ENCODE results near the gene ARHGAP31. TPM values are rescaled to one million over a fixed set of nuclear protein-coding genes. Genes with fewer than 3 reads are reported as not detected.

The ARHGAP31 gene
- total RNA-seq, 1 experiment from 2014 or later = 12.0 TPM

DNA sequence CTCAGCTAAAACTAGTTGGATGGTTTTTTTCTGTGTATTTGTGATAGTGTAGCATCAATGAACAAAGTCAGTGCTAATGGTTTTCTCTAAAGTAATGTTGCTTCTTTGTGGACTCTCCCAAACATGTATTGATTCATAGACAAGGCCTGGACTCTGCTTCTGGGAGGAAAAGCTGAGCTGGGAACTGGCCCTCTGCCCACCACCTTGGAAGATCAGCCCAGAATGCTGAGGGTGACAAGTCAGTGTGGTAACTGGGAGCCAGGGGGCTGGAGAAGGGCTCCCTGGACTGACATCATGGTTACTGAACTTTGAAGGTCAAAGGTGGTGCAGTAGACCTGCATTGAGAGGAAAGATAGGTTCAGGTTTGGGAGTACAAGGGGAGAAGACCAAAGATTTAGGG is 3.0 kb downstream of the ARHGAP31 start:
- Histone ChIP-seq H3K36me3 (ENCODE audit: insufficient read depth, low read length, poor library complexity, severe bottlenecking) (no peaks in the 10 kb centered on the region), H3K4me1 (ENCODE audit: insufficient read depth, low read length, poor library complexity, severe bottlenecking) (peaks cover 9% of the 10 kb centered on the region), H3K27me3 (replicated peaks; ENCODE audit: insufficient read depth, low read depth, low read length, poor library complexity) (no peaks in the 10 kb centered on the region), H3K27ac (ENCODE audit: low read depth, low read length, poor library complexity, severe bottlenecking) (no peak overlapping the region), H3K4me3 (ENCODE audit: low read depth, low read length, poor library complexity, severe bottlenecking) (no peak overlapping the region), H3K9me3 (ENCODE audit: low read depth, low read length, poor library complexity, severe bottlenecking) (no peaks in the 10 kb centered on the region)
- intact Hi-C loops (cut with micrococcal nuclease; ENCODE audit: unreplicated experiment) = no loop called here
- TF ChIP-seq EZH2 (IDR thresholded peaks at IDR 0.05; ENCODE audit: borderline replicate concordance, low read depth, low read length, poor library complexity, severe bottlenecking) = no peak
- TF ChIP-seq, protein P1, sequence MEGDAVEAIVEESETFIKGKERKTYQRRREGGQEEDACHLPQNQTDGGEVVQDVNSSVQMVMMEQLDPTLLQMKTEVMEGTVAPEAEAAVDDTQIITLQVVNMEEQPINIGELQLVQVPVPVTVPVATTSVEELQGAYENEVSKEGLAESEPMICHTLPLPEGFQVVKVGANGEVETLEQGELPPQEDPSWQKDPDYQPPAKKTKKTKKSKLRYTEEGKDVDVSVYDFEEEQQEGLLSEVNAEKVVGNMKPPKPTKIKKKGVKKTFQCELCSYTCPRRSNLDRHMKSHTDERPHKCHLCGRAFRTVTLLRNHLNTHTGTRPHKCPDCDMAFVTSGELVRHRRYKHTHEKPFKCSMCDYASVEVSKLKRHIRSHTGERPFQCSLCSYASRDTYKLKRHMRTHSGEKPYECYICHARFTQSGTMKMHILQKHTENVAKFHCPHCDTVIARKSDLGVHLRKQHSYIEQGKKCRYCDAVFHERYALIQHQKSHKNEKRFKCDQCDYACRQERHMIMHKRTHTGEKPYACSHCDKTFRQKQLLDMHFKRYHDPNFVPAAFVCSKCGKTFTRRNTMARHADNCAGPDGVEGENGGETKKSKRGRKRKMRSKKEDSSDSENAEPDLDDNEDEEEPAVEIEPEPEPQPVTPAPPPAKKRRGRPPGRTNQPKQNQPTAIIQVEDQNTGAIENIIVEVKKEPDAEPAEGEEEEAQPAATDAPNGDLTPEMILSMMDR (conservative IDR thresholded peaks at IDR 0.05; ENCODE audit: low read depth, low read length) = no peak
- POLR2A ChIA-PET (ENCODE audit: low non-redundant PET) = no interaction called here
- CTCF ChIA-PET = interaction anchor here (0.6 kb wide), 1 partner anchor 58 kb away, joined by 7 read pairs; no protein-coding TSS in a partner anchor
- no TSS peak for BruUV-seq (replicated peaks)
- no peak for DNase-seq (ENCODE audit: low spot score)

DNA sequence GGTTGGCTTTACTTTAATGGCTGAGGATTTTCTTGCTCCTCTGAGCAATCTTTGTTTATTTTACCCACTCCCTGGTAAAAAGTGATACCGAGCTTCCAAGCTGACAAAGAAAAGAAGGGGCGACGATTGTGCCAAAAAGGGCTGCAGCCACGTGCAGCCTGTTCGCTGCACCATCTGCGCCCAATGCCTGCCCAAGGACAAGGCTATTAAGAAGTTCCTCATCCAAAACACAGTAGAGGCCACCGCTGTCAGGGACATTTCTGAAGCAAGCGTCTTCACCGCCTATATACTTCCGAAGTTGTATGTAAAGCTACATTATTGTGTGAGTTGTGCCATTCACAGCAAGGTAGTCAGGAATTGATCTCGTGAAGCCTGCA is 4.4 kb downstream of the ARHGAP31 start:
- CTCF ChIA-PET = no interaction called here

DNA sequence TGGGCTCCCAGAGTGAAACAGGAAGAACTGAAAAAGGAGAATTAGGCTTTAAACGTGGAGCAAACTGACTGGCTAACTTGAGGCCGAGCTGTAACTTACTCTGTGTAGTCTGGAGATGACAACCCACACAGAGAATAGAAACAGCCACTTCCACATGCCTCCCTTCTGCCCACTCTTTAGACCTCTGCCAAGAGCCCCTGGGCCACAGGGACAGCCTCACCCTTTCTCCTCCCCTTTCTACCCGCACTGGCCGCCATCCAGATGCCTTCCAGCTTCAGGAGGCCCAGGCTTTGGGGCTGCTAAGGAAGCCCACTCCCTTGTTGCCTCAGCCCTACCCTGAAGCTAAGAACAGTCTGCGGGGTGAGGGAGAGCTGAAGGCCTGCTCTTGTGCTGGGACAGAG is 6.8 kb downstream of the ARHGAP31 start:
- no peak for DNase-seq (ENCODE audit: low spot score)
- Histone ChIP-seq H3K36me3 (ENCODE audit: insufficient read depth, low read length, poor library complexity, severe bottlenecking) (no peaks in the 10 kb centered on the region), H3K27me3 (replicated peaks; ENCODE audit: insufficient read depth, low read depth, low read length, poor library complexity) (no peaks in the 10 kb centered on the region), H3K27ac (ENCODE audit: low read depth, low read length, poor library complexity, severe bottlenecking) (no peak overlapping the region), H3K9me3 (ENCODE audit: low read depth, low read length, poor library complexity, severe bottlenecking) (no peaks in the 10 kb centered on the region), H3K4me3 (ENCODE audit: low read depth, low read length, poor library complexity, severe bottlenecking) (no peak overlapping the region), H3K4me1 (ENCODE audit: insufficient read depth, low read length, poor library complexity, severe bottlenecking) (peaks cover 4% of the 10 kb centered on the region)
- TF ChIP-seq, protein P1 (conservative IDR thresholded peaks at IDR 0.05; ENCODE audit: low read depth, low read length) = no peak
- TF ChIP-seq EZH2 (IDR thresholded peaks at IDR 0.05; ENCODE audit: borderline replicate concordance, low read depth, low read length, poor library complexity, severe bottlenecking) = no peak
- intact Hi-C loops (cut with micrococcal nuclease; ENCODE audit: unreplicated experiment) = no loop called here
- no TSS peak for BruUV-seq (replicated peaks)
- ChIA-PET CTCF (no interaction called here), POLR2A (ENCODE audit: low non-redundant PET) (no interaction called here)

More for the DNA sequence above, 4.4 kb downstream of the ARHGAP31 start:
- Histone ChIP-seq H3K4me1 (ENCODE audit: insufficient read depth, low read length, poor library complexity, severe bottlenecking) (peaks cover 1% of the 10 kb centered on the region), H3K9me3 (ENCODE audit: low read depth, low read length, poor library complexity, severe bottlenecking) (no peaks in the 10 kb centered on the region), H3K36me3 (ENCODE audit: insufficient read depth, low read length, poor library complexity, severe bottlenecking) (no peaks in the 10 kb centered on the region), H3K27me3 (replicated peaks; ENCODE audit: insufficient read depth, low read depth, low read length, poor library complexity) (no peaks in the 10 kb centered on the region), H3K27ac (ENCODE audit: low read depth, low read length, poor library complexity, severe bottlenecking) (no peak overlapping the region), H3K4me3 (ENCODE audit: low read depth, low read length, poor library complexity, severe bottlenecking) (no peak overlapping the region)
- TF ChIP-seq EZH2 (IDR thresholded peaks at IDR 0.05; ENCODE audit: borderline replicate concordance, low read depth, low read length, poor library complexity, severe bottlenecking) = no peak
- TF ChIP-seq, protein P1 (conservative IDR thresholded peaks at IDR 0.05; ENCODE audit: low read depth, low read length) = no peak
- POLR2A ChIA-PET (ENCODE audit: low non-redundant PET) = no interaction called here
- intact Hi-C loops (cut with micrococcal nuclease; ENCODE audit: unreplicated experiment) = no loop called here
- DNase-seq (ENCODE audit: low spot score) = no peak
- BruUV-seq (replicated peaks) = no TSS peak
